GM19238 (cell line): ENCODE measurements around the gene CPED1.
"Not testable (repeated sequence)": the region's sequence is repeated elsewhere in the genome, so short reads cannot be mapped to it uniquely, and the experiment has no call there.

Experiments used
- DNase-seq: peaks from one replicate; pipeline ENCODE4 v3.0.0; 2011; ENCODE audit warnings: low spot score; ENCODE audit not compliant: insufficient read length

CPED1 gene

GRCh38 chr7:120981117-120981516, 7.4 kb upstream of the CPED1 start:
- DNase-seq: no peak

- DNase-seq: no peak
These were observed 6.5 kb upstream of the CPED1 start for GRCh38 chr7:120981888-120982615.

- not testable (repeated sequence) for DNase-seq
These were observed 4.9 kb upstream of the CPED1 start for GRCh38 chr7:120983592-120983991.

GRCh38 chr7:120984406-120984805, 4.1 kb upstream of the CPED1 start:
- DNase-seq: no peak

- DNase-seq: no peak
These were observed 3.3 kb upstream of the CPED1 start for GRCh38 chr7:120985130-120985758.

GRCh38 chr7:120985839-120986238, 2.7 kb upstream of the CPED1 start:
- DNase-seq: no peak

- no peak for DNase-seq
These were observed 1.9 kb upstream of the CPED1 start for GRCh38 chr7:120986650-120987049.

- no peak for DNase-seq
These were observed 1.2 kb upstream of the CPED1 start for GRCh38 chr7:120987280-120987679.

- peak; percentile 60 for DNase-seq
These were observed 574 bp upstream of the CPED1 start for GRCh38 chr7:120987683-120988590.

GRCh38 chr7:120989257-120990220, 1.0 kb downstream of the CPED1 start:
- no peak for DNase-seq

- no peak for DNase-seq
These were observed 2.1 kb downstream of the CPED1 start for GRCh38 chr7:120990468-120991118.

- no peak for DNase-seq
These were observed 2.6 kb downstream of the CPED1 start for GRCh38 chr7:120991161-120991560.

- DNase-seq: no peak
These were observed 3.1 kb downstream of the CPED1 start for GRCh38 chr7:120991581-120991980.

GRCh38 chr7:120992272-120992964, 3.9 kb downstream of the CPED1 start:
- DNase-seq: no peak

- DNase-seq: no peak
These were observed 4.5 kb downstream of the CPED1 start for GRCh38 chr7:120992965-120993494.

GRCh38 chr7:120993553-120994191, 5.2 kb downstream of the CPED1 start:
- DNase-seq: no peak

- DNase-seq: no peak
These were observed 6.2 kb downstream of the CPED1 start for GRCh38 chr7:120994512-120995410.

- no peak for DNase-seq
These were observed 7.1 kb downstream of the CPED1 start for GRCh38 chr7:120995654-120996053.
